Epithelial cell of esophagus (primary cell): ENCODE data around the gene EBLN1.
A peak's percentile ranks its signal among the peaks of the same experiment; 100 is the strongest.

ENCODE experiments used
- DNase-seq: peaks from one replicate; pipeline ENCODE4 v3.0.0; 2010; ENCODE audit warnings: low read depth
- H3K4me3 ChIP-seq: 2 replicates; pipeline ENCODE4 v1.5.1; 2011; ENCODE audit warnings: mild to moderate bottlenecking, low read length, control low read depth
- TF ChIP-seq, protein P1 (sequence below): IDR thresholded peaks from 2 replicates; pipeline ENCODE4 v1.5.1; 2011; ENCODE audit warnings: low read depth, mild to moderate bottlenecking, low read length, control low read depth, inconsistent platforms; ENCODE audit not compliant: insufficient read depth; ENCODE audit errors: missing control alignments

Gene EBLN1

GRCh38 chr10:22252801-22253579 is 35.2 kb upstream of the EBLN1 start:
- peak; percentile 4 for DNase-seq
- TF ChIP-seq, protein P1, sequence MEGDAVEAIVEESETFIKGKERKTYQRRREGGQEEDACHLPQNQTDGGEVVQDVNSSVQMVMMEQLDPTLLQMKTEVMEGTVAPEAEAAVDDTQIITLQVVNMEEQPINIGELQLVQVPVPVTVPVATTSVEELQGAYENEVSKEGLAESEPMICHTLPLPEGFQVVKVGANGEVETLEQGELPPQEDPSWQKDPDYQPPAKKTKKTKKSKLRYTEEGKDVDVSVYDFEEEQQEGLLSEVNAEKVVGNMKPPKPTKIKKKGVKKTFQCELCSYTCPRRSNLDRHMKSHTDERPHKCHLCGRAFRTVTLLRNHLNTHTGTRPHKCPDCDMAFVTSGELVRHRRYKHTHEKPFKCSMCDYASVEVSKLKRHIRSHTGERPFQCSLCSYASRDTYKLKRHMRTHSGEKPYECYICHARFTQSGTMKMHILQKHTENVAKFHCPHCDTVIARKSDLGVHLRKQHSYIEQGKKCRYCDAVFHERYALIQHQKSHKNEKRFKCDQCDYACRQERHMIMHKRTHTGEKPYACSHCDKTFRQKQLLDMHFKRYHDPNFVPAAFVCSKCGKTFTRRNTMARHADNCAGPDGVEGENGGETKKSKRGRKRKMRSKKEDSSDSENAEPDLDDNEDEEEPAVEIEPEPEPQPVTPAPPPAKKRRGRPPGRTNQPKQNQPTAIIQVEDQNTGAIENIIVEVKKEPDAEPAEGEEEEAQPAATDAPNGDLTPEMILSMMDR: no peak
- peak overlapping the region; percentile 68 for H3K4me3 ChIP-seq

- TF ChIP-seq, protein P1: no peak
- DNase-seq: peak; percentile 29
- peak overlapping the region; percentile 68 for H3K4me3 ChIP-seq
These were observed 34.5 kb upstream of the EBLN1 start for GRCh38 chr10:22252224-22252800.

DNA sequence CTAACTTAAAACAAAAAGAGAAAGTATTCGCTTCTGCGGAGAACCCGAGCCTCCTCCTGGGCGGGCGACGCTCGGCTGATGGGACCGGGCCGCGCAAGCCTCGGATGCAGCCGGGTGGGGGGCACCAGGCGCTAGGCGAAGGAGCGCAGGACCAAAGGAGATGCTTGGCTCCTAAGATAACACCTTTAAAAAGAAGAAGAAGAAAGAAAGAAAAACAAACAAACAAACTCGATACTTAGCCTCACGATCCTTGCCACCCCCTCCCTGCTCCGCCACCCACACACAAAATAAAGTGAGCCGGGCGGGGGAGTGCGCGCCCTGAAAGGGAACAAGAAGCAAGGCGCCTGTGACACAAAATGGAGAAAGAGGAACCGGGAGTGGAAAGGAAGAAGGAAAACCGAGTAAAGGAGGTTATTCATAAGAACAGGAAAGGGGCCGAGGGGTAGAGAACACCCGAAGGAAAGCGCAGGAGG is 34.0 kb upstream of the EBLN1 start:
- peak overlapping the region; percentile 68 for H3K4me3 ChIP-seq
- peak; percentile 37 for DNase-seq
- TF ChIP-seq, protein P1: no peak

DNA sequence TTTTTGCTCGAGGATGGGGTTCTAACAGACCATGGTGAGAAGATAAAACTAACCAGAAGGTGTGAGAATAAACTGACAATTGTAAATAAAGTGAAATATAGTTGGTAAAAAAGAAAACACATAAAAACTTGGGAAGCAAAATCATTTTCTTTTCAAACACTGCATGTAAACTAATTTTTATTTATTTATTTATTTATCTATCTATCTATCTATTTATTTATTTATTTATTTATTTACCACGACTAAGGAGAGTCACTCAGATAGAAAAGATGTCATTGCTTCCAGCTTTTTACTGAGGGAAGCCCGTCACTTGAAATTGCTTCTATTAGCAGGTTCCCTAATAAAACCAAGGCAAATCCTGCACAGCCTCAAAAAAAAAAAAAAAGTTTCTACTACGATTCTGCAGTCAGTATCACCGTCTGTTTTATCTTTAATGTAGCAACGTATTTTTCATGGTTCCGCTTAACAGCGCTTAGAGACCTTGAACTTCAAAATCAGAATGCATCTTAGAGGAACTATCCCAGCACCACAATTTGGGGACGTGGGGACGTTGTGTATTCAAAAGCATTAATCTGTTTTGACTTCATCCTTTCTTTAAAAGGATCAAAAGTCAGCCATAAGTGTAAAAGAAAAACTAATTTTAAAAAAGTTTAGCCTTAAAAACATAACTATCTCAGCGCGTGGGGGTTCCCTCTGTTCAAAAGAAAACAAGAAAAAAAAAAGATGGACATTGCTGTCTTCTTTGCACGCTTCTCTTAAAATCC is 33.3 kb upstream of the EBLN1 start:
- H3K4me3 ChIP-seq: peak overlapping the region; percentile 68
- TF ChIP-seq, protein P1: no peak
- DNase-seq: no peak

GRCh38 chr10:22247636-22248035 is 29.8 kb upstream of the EBLN1 start:
- H3K4me3 ChIP-seq: no peak overlapping the region
- no peak for DNase-seq
- TF ChIP-seq, protein P1: no peak

GRCh38 chr10:22246680-22247391 is 29.0 kb upstream of the EBLN1 start:
- TF ChIP-seq, protein P1: no peak
- DNase-seq: peak; percentile 93

More at GRCh38 chr10:22246680-22247391, 29.0 kb upstream of the EBLN1 start:
- no peak overlapping the region for H3K4me3 ChIP-seq
